Femur (tissue), 1 donor: ENCODE results near the gene FFAR4.

Source experiments
- DNase-seq: peaks from one replicate; pipeline ENCODE4 v3.0.0-alpha.2; 2017

Gene FFAR4

DNA sequence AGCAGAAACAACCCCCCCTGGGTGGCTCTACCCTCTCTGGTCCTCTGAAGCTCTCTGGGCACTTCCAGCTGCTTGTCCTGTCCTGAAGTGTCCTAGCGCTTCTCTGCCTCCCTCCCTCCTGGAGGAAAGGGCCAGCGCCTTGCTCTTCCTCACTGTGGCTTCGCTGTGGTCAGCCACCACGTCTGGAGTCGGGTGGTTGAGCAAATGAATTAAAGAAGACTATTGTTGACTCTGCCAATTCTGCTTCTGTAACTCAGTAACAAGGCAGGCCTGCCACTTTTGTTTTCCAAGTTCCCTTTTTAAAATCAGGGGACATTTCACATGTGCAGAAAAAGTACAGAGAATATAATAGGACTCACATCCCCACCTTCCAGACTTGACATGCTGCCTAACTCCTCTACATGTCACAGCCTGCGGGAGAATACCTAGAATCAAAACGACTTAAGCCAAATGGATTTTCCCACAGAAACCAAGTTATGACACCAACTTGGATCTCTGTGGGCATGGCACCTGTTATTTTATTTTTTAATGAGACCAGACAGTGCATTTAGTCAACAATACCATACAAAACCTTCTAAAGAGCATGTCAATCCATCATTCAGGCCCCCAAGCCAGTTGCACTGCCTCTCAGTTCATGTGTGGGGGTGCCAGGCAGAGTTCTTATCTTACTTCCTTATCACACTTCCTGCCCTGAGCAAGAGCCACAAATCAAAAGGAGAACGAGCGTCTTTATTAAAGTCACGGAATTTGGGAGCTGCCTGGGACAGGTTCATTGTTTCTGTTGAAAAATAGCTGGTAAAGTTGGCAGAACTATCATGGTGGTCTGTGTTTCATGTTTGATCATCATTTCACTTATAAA is 6.8 kb downstream of the FFAR4 start:
- peak; percentile 39 for DNase-seq

DNA sequence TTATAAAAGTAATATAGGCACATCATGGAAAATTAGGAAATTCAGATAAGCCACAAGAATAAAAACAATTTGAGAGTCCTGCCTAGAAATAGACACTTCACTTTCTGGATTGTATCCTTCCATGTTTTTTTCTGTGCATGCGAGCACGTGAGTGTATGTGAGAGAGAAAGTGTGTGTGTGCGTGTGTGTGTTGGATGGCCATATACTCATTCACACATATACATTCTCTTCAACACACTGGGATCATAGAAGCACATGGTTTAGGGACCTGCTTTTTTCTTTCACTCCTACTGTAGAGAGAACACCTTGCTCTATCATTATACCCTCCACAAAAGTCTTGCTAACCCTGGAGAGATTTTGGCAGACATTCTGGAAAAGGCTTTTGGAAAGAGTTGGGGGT is 7.5 kb downstream of the FFAR4 start:
- no peak for DNase-seq

DNA sequence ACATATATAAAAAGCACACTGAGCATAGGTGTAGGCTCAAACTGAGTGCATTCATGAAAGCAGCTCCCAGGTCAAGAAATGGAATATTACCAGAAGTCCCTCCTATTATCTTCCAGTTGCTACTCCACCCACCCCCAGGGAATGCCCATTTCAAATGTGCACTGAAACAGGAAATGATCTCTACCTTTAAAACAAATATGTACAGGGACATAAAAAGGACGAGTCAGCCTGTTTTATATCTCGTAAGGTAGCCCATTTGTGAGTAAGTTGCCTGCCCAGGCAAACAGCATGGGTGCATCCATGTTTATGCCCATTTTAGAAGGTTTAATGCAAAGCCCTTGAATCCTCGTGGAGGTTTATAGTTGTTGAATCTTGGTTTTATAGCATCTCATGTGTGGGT is 10.4 kb downstream of the FFAR4 start:
- DNase-seq: no peak

- DNase-seq: no peak
Observed at GRCh38 chr10:93577565-93577964, 11.1 kb downstream of the FFAR4 start.

- DNase-seq: no peak
Observed at GRCh38 chr10:93579089-93579488, 12.6 kb downstream of the FFAR4 start.

DNA sequence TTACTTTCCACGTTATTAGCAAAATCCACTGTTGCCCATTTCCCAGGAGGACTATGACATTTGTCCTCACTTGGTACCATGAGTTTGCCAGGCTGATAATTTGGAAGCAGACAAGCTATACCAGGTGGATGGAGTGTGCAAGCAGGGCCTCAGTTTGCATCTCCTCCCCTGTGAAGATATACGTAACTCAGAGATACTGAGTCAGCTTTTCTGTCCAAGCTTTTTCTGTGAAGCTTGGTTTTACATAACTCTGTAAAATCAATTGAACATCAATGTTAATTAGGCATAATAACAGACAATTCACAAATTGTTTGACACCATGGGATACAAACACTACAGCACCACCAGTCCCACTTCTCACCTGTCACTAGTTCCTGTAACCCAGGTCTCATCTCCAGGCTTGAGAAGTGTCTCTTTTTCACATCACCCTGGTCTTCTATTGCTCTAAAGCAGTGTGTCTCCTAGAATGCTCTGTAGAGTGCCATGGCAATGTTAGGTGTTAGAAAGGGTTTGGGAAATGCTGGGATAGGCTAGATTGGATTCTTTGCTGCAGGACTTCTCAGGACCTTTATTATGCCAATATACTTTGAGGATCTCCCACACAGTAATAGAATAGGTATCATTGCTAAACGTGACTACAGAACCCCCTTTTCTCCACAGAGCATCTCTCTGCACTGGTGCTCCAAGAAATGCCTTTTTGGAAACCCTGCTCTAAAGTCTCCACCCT is 13.7 kb downstream of the FFAR4 start:
- no peak for DNase-seq

DNA sequence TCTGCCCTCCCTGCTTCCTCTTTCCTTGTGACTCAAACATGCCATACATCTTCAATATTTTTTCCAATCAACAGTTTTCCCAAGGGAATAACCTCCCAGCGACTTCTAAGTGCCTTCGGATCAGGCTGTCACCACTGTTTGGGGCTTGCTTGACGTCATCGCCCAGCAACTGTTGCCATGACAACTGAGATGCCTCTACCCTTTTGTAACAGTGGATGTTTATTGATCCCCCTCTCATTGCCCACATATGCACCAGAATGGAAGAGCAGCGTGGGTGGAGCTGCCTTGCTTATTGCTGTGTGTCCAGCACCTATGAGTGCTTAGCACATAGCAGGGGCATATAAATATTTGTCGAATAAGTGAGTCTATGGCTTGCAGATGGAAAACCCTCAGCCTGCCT is 14.4 kb downstream of the FFAR4 start:
- DNase-seq: peak; percentile 22

DNA sequence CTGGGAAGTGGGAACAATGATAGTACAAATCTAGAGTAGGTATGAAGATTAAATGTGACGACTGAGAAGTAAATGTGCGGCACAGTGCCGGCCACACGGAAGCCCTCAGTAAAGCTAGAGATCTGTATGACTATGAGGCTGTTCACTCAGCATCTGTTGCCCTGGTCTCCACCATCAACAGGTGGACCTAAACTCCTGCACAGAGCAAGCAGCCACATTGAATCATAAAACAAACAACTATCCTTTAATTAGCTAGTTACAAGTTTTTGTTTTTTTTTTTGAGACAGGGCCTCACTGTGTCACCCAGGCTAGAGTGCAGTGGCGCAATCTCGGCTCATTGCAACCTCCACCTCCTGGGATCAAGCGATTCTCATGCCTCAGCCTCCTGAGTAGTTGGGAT is 18.0 kb downstream of the FFAR4 start:
- no peak for DNase-seq

DNA sequence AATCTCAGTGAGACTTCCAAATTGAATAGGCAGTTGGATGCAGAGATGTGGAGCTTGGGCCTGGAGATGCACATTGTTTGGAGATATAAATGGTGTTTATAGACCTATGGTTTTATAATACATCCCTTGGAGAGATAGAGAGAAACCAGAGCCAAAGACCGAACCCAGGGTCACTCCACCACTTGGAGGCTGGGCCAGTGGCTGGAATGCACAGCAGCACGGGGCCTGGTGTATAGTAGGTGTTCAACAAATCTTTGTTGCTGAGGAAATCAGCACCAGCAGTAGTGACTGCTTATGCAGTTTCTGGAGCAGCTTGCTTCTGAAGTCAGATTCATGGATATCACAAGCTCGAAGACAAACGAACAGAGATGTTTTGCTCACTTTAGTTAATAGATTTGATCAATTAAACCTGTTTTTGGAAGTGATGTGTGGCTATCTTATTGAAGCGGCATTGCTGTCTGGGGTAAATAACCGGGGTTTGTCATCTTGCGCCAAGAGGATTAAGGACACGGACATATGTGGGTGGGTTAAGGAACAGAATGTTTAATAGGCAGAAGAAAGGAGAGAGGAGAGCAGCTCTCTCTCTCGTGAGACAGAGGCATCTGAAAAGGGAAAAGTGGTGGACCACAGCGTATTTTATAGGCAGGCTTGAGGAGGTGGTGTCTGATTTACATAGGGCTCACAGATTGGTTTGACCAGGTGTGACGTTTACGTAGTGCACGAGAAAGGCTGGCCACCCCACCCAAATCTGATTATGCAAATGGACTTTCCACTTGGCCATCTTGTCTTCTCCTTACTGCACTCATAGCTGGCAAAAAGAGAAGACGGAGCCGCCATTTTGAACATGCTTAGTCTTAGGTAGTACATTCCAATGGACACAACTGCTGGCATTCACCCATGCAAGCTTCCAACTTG is 23.4 kb downstream of the FFAR4 start:
- DNase-seq: no peak

DNA sequence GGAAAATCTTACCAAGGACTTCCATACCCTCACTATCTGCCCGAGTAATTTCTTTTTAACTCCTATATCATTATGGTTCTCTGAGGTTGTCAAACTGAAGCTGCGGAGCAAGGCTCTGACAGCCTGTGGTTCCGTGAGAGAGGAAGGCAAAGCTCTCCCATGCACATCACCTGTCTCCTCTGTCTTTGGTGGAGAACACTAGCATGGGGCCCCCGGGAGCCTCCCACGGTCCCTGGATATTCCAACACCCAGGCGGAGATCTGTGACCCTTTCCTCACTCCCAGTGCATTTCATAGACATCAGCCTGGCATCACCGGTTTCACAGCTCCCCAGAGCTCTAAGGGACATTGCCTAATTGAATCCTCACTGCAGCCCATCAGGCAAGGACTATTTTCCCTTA is 24.2 kb downstream of the FFAR4 start:
- DNase-seq: no peak

DNA sequence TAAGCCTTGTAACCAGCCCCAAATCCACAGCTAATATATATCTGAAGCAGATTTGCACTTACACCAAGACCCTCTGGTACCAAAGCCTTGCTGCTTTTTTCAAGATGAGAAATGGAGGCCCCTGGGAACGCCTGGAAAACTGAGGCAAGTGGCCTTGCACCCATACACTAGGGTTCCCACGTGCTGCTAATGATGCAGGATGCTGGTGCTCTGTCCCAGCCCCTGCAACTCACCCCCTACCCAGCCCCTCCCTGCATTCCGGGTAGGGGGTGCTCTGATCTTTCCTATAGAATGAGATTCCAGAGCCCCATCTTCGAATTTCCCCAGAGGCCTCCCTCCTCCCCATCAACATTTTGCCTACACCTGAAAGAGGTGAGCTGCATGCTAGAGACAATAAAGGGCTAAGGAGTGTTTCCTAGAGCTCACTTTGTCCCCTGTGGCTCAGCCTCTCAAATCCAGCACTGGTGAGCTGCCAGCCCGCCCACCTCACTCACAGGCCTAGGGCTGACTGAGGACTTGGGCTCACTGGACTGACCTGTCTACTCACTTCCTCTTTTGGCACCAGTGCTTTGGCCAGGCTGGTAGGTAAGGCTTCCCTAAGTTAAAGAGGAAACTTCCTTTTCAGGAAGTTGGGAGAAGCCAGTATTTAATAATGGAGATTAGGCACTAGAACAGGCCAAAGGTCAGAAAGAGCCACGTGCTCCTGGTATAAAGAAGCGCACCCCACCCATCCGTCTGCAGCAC is 24.8 kb downstream of the FFAR4 start:
- no peak for DNase-seq

DNA sequence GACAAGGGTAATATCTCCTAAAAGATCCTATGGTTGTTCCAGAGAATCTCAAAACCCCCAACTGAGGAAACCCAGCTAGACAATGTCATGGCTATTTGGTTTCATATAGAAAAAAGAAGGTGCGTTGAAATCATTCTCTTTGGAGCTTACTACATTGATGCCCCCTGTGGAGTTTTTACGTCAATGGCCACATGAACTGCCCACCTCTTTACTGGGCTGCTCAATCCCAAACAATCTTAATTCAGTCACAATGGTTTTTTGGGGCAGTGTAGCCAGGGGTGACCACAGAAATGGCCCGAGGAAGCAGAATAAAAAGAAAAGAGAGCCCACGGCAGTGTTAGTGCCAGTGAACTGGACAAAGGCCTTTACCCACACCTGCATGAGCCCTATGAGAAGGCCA is 26.8 kb downstream of the FFAR4 start:
- no peak for DNase-seq

DNA sequence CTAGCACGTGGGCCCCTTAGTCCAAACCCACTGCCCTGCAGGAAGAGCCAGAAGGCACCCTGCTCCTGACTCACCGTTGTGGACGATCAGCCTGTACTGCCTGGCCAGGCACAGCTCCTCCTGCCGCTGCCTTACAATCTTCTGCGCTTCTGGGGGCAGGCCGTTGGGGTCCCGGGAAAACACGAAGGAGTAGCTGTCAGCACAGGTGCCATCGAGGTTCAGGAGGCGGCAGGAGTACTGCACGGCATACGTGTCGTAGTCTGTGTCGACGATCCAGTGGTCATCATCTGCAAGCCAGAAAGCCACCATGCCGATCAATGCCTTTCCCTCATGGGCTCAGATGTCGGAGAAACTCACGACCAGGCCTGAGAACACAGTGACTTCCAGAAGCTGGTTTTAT is 27.3 kb downstream of the FFAR4 start:
- no peak for DNase-seq

- DNase-seq: no peak
Observed at GRCh38 chr10:93594518-93594917, 28.1 kb downstream of the FFAR4 start.

- peak; percentile 34 for DNase-seq
Observed at GRCh38 chr10:93595378-93596161, 29.1 kb downstream of the FFAR4 start.

GRCh38 chr10:93596539-93596938 is 30.1 kb downstream of the FFAR4 start:
- DNase-seq: no peak

DNA sequence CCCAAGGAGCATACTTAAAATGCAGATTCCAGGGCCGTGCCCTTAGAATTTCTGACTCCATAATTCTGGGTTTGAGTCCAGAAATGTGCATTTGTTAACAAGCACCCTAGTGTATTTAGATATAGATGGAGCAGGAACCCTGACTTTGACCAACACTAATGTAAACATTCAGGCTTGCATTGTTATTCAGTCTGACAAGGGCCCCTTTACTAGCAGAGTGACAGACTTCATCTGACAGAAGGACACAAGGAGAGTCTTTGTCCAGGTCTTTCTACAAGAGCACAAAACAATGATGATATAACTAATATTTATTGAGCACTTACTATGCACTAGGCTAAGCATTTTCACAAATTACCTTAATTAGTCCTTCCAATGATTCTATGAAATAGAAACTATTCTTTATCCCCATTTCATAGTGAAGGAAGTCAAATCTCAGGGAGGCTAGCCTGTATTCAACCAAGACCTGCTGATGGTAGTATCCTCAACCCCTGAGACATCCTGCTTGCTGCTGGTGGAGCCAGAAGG is 30.7 kb downstream of the FFAR4 start:
- no peak for DNase-seq

DNA sequence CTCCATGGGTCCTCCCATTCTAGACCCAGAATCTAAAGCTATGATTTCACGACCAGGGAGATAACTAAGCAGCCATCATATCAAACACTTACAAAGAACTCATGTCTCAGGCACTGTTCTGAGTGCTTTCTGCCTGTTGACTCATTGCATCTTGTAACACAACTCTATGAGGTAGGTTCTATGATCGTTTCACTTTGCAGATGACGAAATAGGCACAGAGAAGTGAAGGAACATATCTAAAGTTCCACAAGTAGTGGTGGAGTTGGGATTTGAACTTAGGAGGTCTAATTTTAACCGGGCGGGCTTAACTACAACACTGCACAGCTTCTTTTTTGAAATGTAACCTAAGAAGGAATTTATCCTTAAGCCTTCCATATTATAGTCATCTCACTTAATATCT is 31.7 kb downstream of the FFAR4 start:
- DNase-seq: no peak

- no peak for DNase-seq
Observed at GRCh38 chr10:93599335-93599734, 32.9 kb downstream of the FFAR4 start.

DNA sequence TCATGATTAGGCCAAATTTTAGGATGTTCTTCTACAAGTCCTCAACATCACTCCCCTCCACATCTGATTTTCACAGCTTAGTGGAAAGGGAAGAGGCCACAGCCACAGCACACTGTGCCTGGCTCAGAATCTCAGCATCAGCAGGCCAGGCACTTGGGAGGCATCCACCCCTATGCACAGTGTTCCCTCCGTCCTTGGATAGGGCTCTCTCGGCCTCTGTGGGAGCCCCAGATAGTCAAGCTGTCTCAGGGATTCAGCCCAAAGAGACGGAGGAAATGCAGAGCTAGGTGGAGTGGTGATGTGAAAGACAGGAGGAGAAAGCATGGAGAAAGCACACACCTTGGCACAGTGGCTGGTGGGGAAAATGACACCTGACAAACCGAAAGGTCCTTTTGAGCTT is 33.3 kb downstream of the FFAR4 start:
- DNase-seq: no peak

GRCh38 chr10:93600446-93601145 is 34.1 kb downstream of the FFAR4 start:
- peak; percentile 64 for DNase-seq
